GM23248 (cell line): ENCODE data around the gene SLMAP.

ENCODE experiments used
- EZH2 ChIP-seq: fragments of 200-600 bp; sonication (generic); IDR thresholded peaks from 2 replicates; pipeline ENCODE4 v1.6.1; 2018; ENCODE audit warnings: antibody characterized with exemption, mild to moderate bottlenecking; ENCODE audit not compliant: insufficient read depth, poor library complexity, severe bottlenecking
- EZH2phosphoT487 ChIP-seq: fragments of 200-600 bp; sonication (generic); IDR thresholded peaks from 2 replicates; pipeline ENCODE4 v1.6.1; 2018; ENCODE audit warnings: antibody characterized with exemption, moderate library complexity, mild to moderate bottlenecking, low read depth; ENCODE audit not compliant: insufficient read depth

GRCh38 chr3:57729334-57730045 lies 26.6 kb upstream of the SLMAP start:
- TF ChIP-seq EZH2 (no peak), EZH2phosphoT487 (no peak)
